OCI-LY7 (cell line): Measurements from ENCODE around the gene CNNM2. TPM values are rescaled to one million over a fixed set of nuclear protein-coding genes. Genes with fewer than 3 reads are reported as not detected.

Experiments
- BruUV-seq: library from RNA; stranded (reverse); fragments of 400-500 nt; replicated peaks from 2 replicates; lab custom pipeline; 2021; lab: Mats Ljungman, UMichigan
- CTCF ChIA-PET: fragments of 300-600 bp; sonication (Branson Sonifier 250); formaldehyde crosslinking; loops from one replicate; lab custom pipeline; 2022; ENCODE audit warnings: antibody characterized with exemption; ENCODE audit not compliant: unreplicated experiment; lab: Charles Lee
- POLR2A ChIA-PET: fragments of 300-600 bp; sonication (Branson Sonifier 250); formaldehyde crosslinking; loops from one replicate; lab custom pipeline; 2022; ENCODE audit warnings: antibody characterized with exemption; lab: Charles Lee
- DNase-seq: peaks from one replicate; pipeline ENCODE4 v3.0.0-alpha.2; 2015; ENCODE audit warnings: low spot score
- H2AFZ ChIP-seq: fragments of 200-600 bp; sonication (generic), shearing (Covaris generic); 2 replicates; pipeline ENCODE4 v1.6.1; 2014; ENCODE audit warnings: mild to moderate bottlenecking, antibody characterized with exemption, low read length, moderate library complexity
- H3K27ac ChIP-seq: fragments of 200-600 bp; sonication (generic); 2 replicates; pipeline ENCODE4 v1.5.1; 2014; ENCODE audit warnings: mixed run types, low read depth, mild to moderate bottlenecking, moderate library complexity, low read length, inconsistent platforms; ENCODE audit not compliant: poor library complexity, severe bottlenecking
- H3K36me3 ChIP-seq: fragments of 200-600 bp; sonication (generic); 2 replicates; pipeline ENCODE4 v1.6.1; 2014; ENCODE audit warnings: mild to moderate bottlenecking, antibody characterized with exemption, low read length, moderate library complexity, mixed read lengths; ENCODE audit not compliant: insufficient read depth
- H3K4me1 ChIP-seq: fragments of 200-600 bp; sonication (generic); 2 replicates; pipeline ENCODE4 v1.5.1; 2014; ENCODE audit warnings: mild to moderate bottlenecking, low read length; ENCODE audit not compliant: insufficient read depth, poor library complexity, severe bottlenecking
- H3K4me2 ChIP-seq: fragments of 200-600 bp; sonication (generic); 2 replicates; pipeline ENCODE4 v1.6.1; 2014; ENCODE audit warnings: mild to moderate bottlenecking, low read length
- H3K4me3 ChIP-seq: fragments of 200-600 bp; sonication (generic); 2 replicates; pipeline ENCODE4 v1.5.1; 2014; ENCODE audit warnings: mild to moderate bottlenecking, low read depth, low read length; ENCODE audit not compliant: poor library complexity, severe bottlenecking
- H3K79me2 ChIP-seq: fragments of 200-600 bp; sonication (generic); 2 replicates; pipeline ENCODE4 v1.6.1; 2016; ENCODE audit warnings: low read depth, mild to moderate bottlenecking, low read length, moderate library complexity, mixed read lengths; ENCODE audit not compliant: insufficient read depth
- H3K9me2 ChIP-seq: fragments of 200-600 bp; sonication (generic); 2 replicates; pipeline ENCODE4 v1.6.1; 2016; ENCODE audit warnings: mild to moderate bottlenecking, low read length, mixed read lengths; ENCODE audit not compliant: insufficient read depth
- H3K9me3 ChIP-seq: fragments of 200-600 bp; sonication (generic); 2 replicates; pipeline ENCODE4 v1.6.1; 2014; ENCODE audit warnings: mild to moderate bottlenecking, mixed run types, low read length, mixed read lengths
- H4K20me1 ChIP-seq: fragments of 200-600 bp; sonication (generic); 2 replicates; pipeline ENCODE4 v1.6.1; 2014; ENCODE audit warnings: mild to moderate bottlenecking, antibody characterized with exemption, low read length, moderate library complexity, mixed read lengths; ENCODE audit not compliant: insufficient read depth
- CTCF ChIP-seq: fragments of 200-600 bp; sonication (generic); conservative IDR thresholded peaks from 2 replicates; pipeline ENCODE4 v1.5.1; 2014; ENCODE audit warnings: mild to moderate bottlenecking, antibody characterized with exemption, low read length, moderate library complexity, mixed read lengths
- EZH2phosphoT487 ChIP-seq: fragments of 200-600 bp; sonication (generic); IDR thresholded peaks from 2 replicates; pipeline ENCODE4 v1.6.1; 2018; ENCODE audit warnings: low read depth, borderline replicate concordance, mild to moderate bottlenecking, mixed run types, antibody characterized with exemption, low read length, moderate library complexity, mixed read lengths
- intact Hi-C: fragments of 100-400 bp; cut with micrococcal nuclease; formaldehyde crosslinking; loops from one replicate; pipeline ENCODE4 v1.10.0; 2022; ENCODE audit not compliant: unreplicated experiment
- total RNA-seq, 2 experiments: library from RNA; depleted of rRNA in 1 of 2; stranded (reverse); fragments of >200 nt in 1 of 2; shearing (Covaris generic) in 1 of 2; gene quantifications; 2 replicates each; pipeline ENCODE4 v1.2.3, GENCODE V29; 2014 to 2022

The CNNM2 gene
- total RNA-seq, 2 experiments from 2014 or later: 6.6 to 7.2 TPM

- TF ChIP-seq EZH2phosphoT487 (no peak), CTCF (no peak)
- intact Hi-C loops: loop anchor here (5.0 kb wide), 1 partner anchor 114 kb away; no protein-coding TSS in a partner anchor
- no peak overlapping the region for H2AFZ ChIP-seq
- no peaks in the 10 kb centered on the region for H3K36me3 ChIP-seq
- BruUV-seq: no TSS peak
- no peaks in the 10 kb centered on the region for H4K20me1 ChIP-seq
- no peaks in the 10 kb centered on the region for H3K9me2 ChIP-seq
- H3K79me2 ChIP-seq: no peaks in the 10 kb centered on the region
- DNase-seq: no peak
- H3K4me3 ChIP-seq: no peak overlapping the region
- no peak overlapping the region for H3K27ac ChIP-seq
- no peak overlapping the region for H3K4me2 ChIP-seq
- no peaks in the 10 kb centered on the region for H3K4me1 ChIP-seq
- no peaks in the 10 kb centered on the region for H3K9me3 ChIP-seq
- POLR2A ChIA-PET: interaction anchor here (0.8 to 1.2 kb wide), 2 partner anchors 12 to 879 kb away, joined by 3 to 4 read pairs; no protein-coding TSS in a partner anchor
- CTCF ChIA-PET: no interaction called here
These were observed 127.9 kb downstream of the CNNM2 start for GRCh38 chr10:103045961-103046360.

GRCh38 chr10:103047381-103047780 lies 129.3 kb downstream of the CNNM2 start:
- Histone ChIP-seq H3K4me1 (no peaks in the 10 kb centered on the region), H3K36me3 (no peaks in the 10 kb centered on the region), H3K9me3 (no peaks in the 10 kb centered on the region), H4K20me1 (no peaks in the 10 kb centered on the region), H3K4me2 (no peak overlapping the region), H3K4me3 (no peak overlapping the region), H2AFZ (no peak overlapping the region), H3K79me2 (no peaks in the 10 kb centered on the region), H3K9me2 (no peaks in the 10 kb centered on the region), H3K27ac (no peak overlapping the region)
- POLR2A ChIA-PET: interaction anchor here (0.5 kb wide), 1 partner anchor 126 kb away, joined by 4 read pairs; no protein-coding TSS in a partner anchor
- BruUV-seq: no TSS peak
- no peak for DNase-seq
- intact Hi-C loops: loop anchor here (5.0 kb wide), 1 partner anchor 115 kb away; no protein-coding TSS in a partner anchor
- CTCF ChIA-PET: no interaction called here
- no peak for TF ChIP-seq CTCF
- TF ChIP-seq EZH2phosphoT487: no peak

GRCh38 chr10:103049237-103049636 lies 131.1 kb downstream of the CNNM2 start:
- BruUV-seq: no TSS peak
- Histone ChIP-seq H4K20me1 (no peaks in the 10 kb centered on the region), H3K27ac (no peak overlapping the region), H3K4me1 (no peaks in the 10 kb centered on the region), H3K9me3 (no peaks in the 10 kb centered on the region), H3K36me3 (no peaks in the 10 kb centered on the region), H3K4me2 (no peak overlapping the region), H3K9me2 (no peaks in the 10 kb centered on the region), H3K4me3 (no peak overlapping the region), H3K79me2 (no peaks in the 10 kb centered on the region), H2AFZ (no peak overlapping the region)
- ChIA-PET CTCF (no interaction called here), POLR2A (interaction anchor here (0.6 kb wide), 1 partner anchor 186 kb away, joined by 3 read pairs; no protein-coding TSS in a partner anchor)
- no peak for DNase-seq
- TF ChIP-seq EZH2phosphoT487 (no peak), CTCF (no peak)
- intact Hi-C loops: loop anchor here (5.0 kb wide), 1 partner anchor 117 kb away; no protein-coding TSS in a partner anchor
